Embryonic facial prominence (tissue), 1 donor: ENCODE data around the gene COG8.

ENCODE experiments used
- DNase-seq: peaks from one replicate; pipeline ENCODE4 v3.0.0-alpha.2; 2016; ENCODE audit errors: extremely low spot score

The COG8 gene

DNA sequence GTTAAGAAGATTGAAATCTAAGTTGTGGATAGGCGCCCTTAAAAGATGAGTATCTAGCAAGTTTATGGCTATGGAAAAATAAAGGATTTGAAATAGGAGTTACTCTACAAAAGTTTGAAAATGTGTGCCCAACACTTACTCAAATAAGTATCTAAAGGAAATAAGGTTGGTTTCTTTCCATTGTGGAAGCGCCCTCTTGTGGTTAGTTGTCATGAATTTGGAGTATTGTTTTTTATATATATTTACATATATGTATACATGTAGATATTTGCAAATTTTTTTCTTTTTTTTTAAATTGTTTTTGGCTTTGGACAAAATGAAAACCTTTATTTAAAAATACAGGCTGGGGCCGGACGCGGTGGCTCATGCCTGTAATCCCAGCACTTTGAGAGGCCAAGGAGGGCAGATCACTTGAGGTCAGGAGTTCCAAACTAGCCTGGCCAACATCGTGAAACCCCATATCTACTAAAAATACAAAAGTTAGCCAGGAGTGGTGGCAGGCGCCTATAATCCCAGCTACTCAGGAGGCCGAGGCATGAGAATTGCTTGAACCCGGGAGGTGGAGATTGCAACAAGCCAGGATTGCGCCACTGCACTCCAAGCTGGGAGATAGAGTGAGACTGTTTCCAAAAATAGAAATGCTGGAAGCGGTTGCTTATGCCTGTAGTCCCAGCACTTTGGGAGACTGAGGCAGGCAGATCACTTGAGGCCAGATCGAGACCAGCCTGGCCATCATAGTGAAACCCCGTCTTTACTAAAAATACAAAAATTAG is 52.2 kb downstream of the COG8 start:
- DNase-seq, result peak; percentile 67

DNA sequence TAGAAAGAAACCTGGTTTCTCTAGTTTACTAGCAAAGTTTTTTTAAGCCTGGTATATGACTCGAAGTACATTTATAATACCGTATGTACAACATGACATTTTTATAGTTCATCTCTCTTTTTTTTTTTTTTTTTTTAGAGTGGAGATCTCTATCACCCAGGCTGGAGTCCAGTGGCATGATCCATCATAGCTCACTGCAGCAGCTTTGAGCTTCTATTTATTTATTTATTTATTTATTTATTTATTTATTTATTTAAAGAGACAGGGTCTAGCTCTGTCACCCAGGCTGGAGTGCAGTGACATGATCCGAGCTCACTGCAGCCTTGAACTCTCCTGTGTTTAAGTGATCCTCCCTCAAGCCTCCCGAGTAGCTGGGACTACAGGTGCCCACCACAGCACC is 54.1 kb downstream of the COG8 start:
- no peak for DNase-seq

DNA sequence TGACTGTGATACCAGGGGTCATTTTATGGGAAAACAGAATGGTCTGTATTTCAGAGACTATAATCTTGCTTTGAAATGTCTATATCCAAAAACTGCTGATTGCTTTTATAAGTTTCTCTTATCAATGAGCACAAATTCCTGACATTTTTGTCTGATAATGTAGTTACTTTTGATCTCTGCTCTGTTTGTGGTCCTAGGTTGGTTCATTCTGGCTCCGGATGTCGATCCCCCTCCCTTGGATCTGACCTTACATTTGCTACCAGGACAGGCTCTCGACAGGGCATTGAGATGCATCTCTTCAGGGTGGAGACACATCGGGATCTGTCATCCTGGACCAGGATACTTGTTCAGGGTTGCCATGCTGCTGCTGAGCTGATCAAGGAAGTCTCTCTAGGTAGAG is 55.5 kb downstream of the COG8 start:
- no peak for DNase-seq

DNA sequence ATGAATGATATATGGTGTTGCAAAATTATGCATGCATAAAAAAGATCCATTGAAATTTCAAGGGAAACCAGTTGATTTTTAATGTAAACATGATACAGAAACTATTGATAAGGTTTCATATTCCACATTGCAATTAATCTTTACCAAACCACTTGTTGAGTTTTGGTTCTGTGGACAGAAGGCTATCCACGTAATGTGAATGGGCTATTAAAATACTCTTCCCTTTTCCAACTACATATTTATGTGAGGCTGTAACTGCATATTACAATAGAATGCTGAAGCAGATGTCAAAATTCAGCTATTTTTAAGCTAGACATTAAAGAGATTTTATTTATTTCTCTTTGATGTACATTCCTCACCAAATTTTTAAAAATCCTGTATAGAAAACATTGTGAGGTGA is 62.0 kb downstream of the COG8 start:
- DNase-seq, result no peak
